HG02759 (cell line): ENCODE results near the gene KRTAP10-12.
"Not testable (repeated sequence)": the region's sequence is repeated elsewhere in the genome, so short reads cannot be mapped to it uniquely, and the experiment has no call there.

Experiments used
- ATAC-seq: cut with Tn5 transposase; IDR thresholded peaks from one replicate; pipeline ENCODE4 v1.9.1; 2021; ENCODE audit warnings: mild to moderate bottlenecking, moderate library complexity; ENCODE audit not compliant: unreplicated experiment

KRTAP10-12 gene

GRCh38 chr21:44697172-44697810, at the start of gene KRTAP10-12:
KRTAP10-12 (plus strand) TSS chr21:44697172; CDS start chr21:44697202, 30 bp downstream.
- ATAC-seq: not testable (repeated sequence)

- ATAC-seq: no peak
Observed at GRCh38 chr21:44647222-44647552, 49.8 kb upstream of the KRTAP10-12 start.

- no peak for ATAC-seq
Observed at GRCh38 chr21:44648557-44649311, 48.2 kb upstream of the KRTAP10-12 start.

GRCh38 chr21:44649521-44650100, 47.4 kb upstream of the KRTAP10-12 start:
- ATAC-seq: no peak

GRCh38 chr21:44650265-44650972, 46.6 kb upstream of the KRTAP10-12 start:
- no peak for ATAC-seq

GRCh38 chr21:44650973-44651675, 45.8 kb upstream of the KRTAP10-12 start:
- no peak for ATAC-seq

GRCh38 chr21:44653123-44653522, 43.8 kb upstream of the KRTAP10-12 start:
- no peak for ATAC-seq

- ATAC-seq: no peak
Observed at GRCh38 chr21:44653656-44654575, 43.1 kb upstream of the KRTAP10-12 start.

GRCh38 chr21:44654576-44655175, 42.3 kb upstream of the KRTAP10-12 start, which contains the start of gene KRTAP12-4:
KRTAP12-4 (minus strand) TSS chr21:44654659; CDS start chr21:44654614, 45 bp downstream.
- no peak for ATAC-seq

GRCh38 chr21:44656868-44657267, 40.1 kb upstream of the KRTAP10-12 start:
- no peak for ATAC-seq

GRCh38 chr21:44657635-44658540, 39.1 kb upstream of the KRTAP10-12 start, which contains the start of gene KRTAP12-3:
KRTAP12-3 (plus strand) TSS chr21:44657932; CDS start chr21:44657980, 48 bp downstream.
- ATAC-seq: no peak

- ATAC-seq: no peak
Observed at GRCh38 chr21:44658541-44658910, 38.4 kb upstream of the KRTAP10-12 start.

GRCh38 chr21:44658913-44659595, 37.9 kb upstream of the KRTAP10-12 start:
- no peak for ATAC-seq

- not testable (repeated sequence) for ATAC-seq
Observed at GRCh38 chr21:44661567-44661966, 35.4 kb upstream of the KRTAP10-12 start.

- ATAC-seq: no peak
Observed at GRCh38 chr21:44664691-44665090, 32.3 kb upstream of the KRTAP10-12 start.

GRCh38 chr21:44666401-44667320, 30.3 kb upstream of the KRTAP10-12 start, which contains the start of gene KRTAP12-2:
KRTAP12-2 (minus strand) TSS chr21:44666927; CDS start chr21:44666886, 41 bp downstream.
- ATAC-seq: no peak
